ENCODE results near the gene LINGO1.

The LINGO1 gene

GRCh38 chr15:77669896-77670295, 37.2 kb upstream of the LINGO1 start:
- H3K4me3 ChIP-seq (ENCODE audit: insufficient read depth, low read depth, low read length): no peak overlapping the region
- no peaks in the 10 kb centered on the region for H3K9me3 ChIP-seq (ENCODE audit: control insufficient read depth, low read length)
- no peaks in the 10 kb centered on the region for H3K36me3 ChIP-seq (ENCODE audit: control insufficient read depth, insufficient read depth, low read length)
- 91 to 96% methylated on average over 4 of the region's 4 CpGs for WGBS, 2 experiments
- peaks cover 9% of the 10 kb centered on the region for H3K4me1 ChIP-seq (ENCODE audit: control insufficient read depth, insufficient read depth, low read length)
- H3K27me3 ChIP-seq (ENCODE audit: control insufficient read depth, insufficient read depth, low read length, poor library complexity, severe bottlenecking): no peaks in the 10 kb centered on the region
- no peak overlapping the region for H3K27ac ChIP-seq (ENCODE audit: insufficient read depth, low read depth, low read length, poor library complexity, severe bottlenecking)

- no peaks in the 10 kb centered on the region for H3K9me3 ChIP-seq (ENCODE audit: control insufficient read depth, low read length)
- H3K4me1 ChIP-seq (ENCODE audit: control insufficient read depth, insufficient read depth, low read length): peaks cover 19% of the 10 kb centered on the region
- no peaks in the 10 kb centered on the region for H3K36me3 ChIP-seq (ENCODE audit: control insufficient read depth, insufficient read depth, low read length)
- no peak overlapping the region for H3K27ac ChIP-seq (ENCODE audit: insufficient read depth, low read depth, low read length, poor library complexity, severe bottlenecking)
- WGBS, 2 experiments: 86% methylated on average over 11 of the region's 11 CpGs
- H3K27me3 ChIP-seq (ENCODE audit: control insufficient read depth, insufficient read depth, low read length, poor library complexity, severe bottlenecking): no peaks in the 10 kb centered on the region
- no peak overlapping the region for H3K4me3 ChIP-seq (ENCODE audit: insufficient read depth, low read depth, low read length)
Observed at GRCh38 chr15:77667338-77668234, 34.9 kb upstream of the LINGO1 start.

- Histone ChIP-seq H3K27ac (ENCODE audit: insufficient read depth, low read depth, low read length, poor library complexity, severe bottlenecking) (no peak overlapping the region), H3K4me1 (ENCODE audit: control insufficient read depth, insufficient read depth, low read length) (peaks cover 19% of the 10 kb centered on the region), H3K4me3 (ENCODE audit: insufficient read depth, low read depth, low read length) (no peak overlapping the region), H3K9me3 (ENCODE audit: control insufficient read depth, low read length) (no peaks in the 10 kb centered on the region), H3K36me3 (ENCODE audit: control insufficient read depth, insufficient read depth, low read length) (no peaks in the 10 kb centered on the region), H3K27me3 (ENCODE audit: control insufficient read depth, insufficient read depth, low read length, poor library complexity, severe bottlenecking) (no peaks in the 10 kb centered on the region)
- 81 to 82% methylated on average over 5 of the region's 5 CpGs for WGBS, 2 experiments
Observed at GRCh38 chr15:77666296-77666660, 33.6 kb upstream of the LINGO1 start.

- no peaks in the 10 kb centered on the region for H3K9me3 ChIP-seq (ENCODE audit: control insufficient read depth, low read length)
- H3K27me3 ChIP-seq (ENCODE audit: control insufficient read depth, insufficient read depth, low read length, poor library complexity, severe bottlenecking): no peaks in the 10 kb centered on the region
- no peaks in the 10 kb centered on the region for H3K36me3 ChIP-seq (ENCODE audit: control insufficient read depth, insufficient read depth, low read length)
- H3K4me3 ChIP-seq (ENCODE audit: insufficient read depth, low read depth, low read length): no peak overlapping the region
- peaks cover 19% of the 10 kb centered on the region for H3K4me1 ChIP-seq (ENCODE audit: control insufficient read depth, insufficient read depth, low read length)
- 91 to 92% methylated on average over 12 of the region's 12 CpGs for WGBS, 2 experiments
- H3K27ac ChIP-seq (ENCODE audit: insufficient read depth, low read depth, low read length, poor library complexity, severe bottlenecking): no peak overlapping the region
Observed at GRCh38 chr15:77665530-77666295, 33.0 kb upstream of the LINGO1 start.

GRCh38 chr15:77664428-77664827, 31.7 kb upstream of the LINGO1 start:
- H3K4me3 ChIP-seq (ENCODE audit: insufficient read depth, low read depth, low read length): no peak overlapping the region
- H3K9me3 ChIP-seq (ENCODE audit: control insufficient read depth, low read length): no peaks in the 10 kb centered on the region
- H3K27me3 ChIP-seq (ENCODE audit: control insufficient read depth, insufficient read depth, low read length, poor library complexity, severe bottlenecking): no peaks in the 10 kb centered on the region
- WGBS, 2 experiments: 88 to 89% methylated on average over 5 of the region's 5 CpGs
- no peaks in the 10 kb centered on the region for H3K36me3 ChIP-seq (ENCODE audit: control insufficient read depth, insufficient read depth, low read length)
- H3K4me1 ChIP-seq (ENCODE audit: control insufficient read depth, insufficient read depth, low read length): peaks cover 19% of the 10 kb centered on the region
- no peak overlapping the region for H3K27ac ChIP-seq (ENCODE audit: insufficient read depth, low read depth, low read length, poor library complexity, severe bottlenecking)

DNA sequence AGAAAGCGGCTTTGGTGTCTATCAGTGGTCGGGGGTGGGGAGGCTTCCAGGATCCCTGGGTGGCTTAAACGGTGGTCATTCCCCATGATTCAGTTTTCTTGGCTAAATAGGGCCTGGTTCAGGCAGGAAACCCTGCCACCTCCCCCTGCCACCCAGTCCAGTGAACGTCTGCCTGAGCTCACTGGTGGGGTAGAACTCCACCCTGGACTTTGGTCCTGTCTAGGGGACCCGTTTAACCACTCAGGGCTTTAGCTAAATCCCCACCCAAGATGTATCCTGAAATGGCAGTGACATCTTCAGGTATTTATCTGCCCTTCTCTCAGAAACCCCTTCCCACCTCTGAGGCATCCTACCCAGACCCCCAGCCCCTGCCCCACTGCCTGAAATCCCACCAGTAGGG, 30.5 kb upstream of the LINGO1 start:
- H3K36me3 ChIP-seq (ENCODE audit: control insufficient read depth, insufficient read depth, low read length): no peaks in the 10 kb centered on the region
- no peaks in the 10 kb centered on the region for H3K9me3 ChIP-seq (ENCODE audit: control insufficient read depth, low read length)
- peaks cover 19% of the 10 kb centered on the region for H3K4me1 ChIP-seq (ENCODE audit: control insufficient read depth, insufficient read depth, low read length)
- WGBS, 2 experiments: 75 to 82% methylated on average over 5 of the region's 5 CpGs
- H3K27ac ChIP-seq (ENCODE audit: insufficient read depth, low read depth, low read length, poor library complexity, severe bottlenecking): no peak overlapping the region
- no peak overlapping the region for H3K4me3 ChIP-seq (ENCODE audit: insufficient read depth, low read depth, low read length)
- H3K27me3 ChIP-seq (ENCODE audit: control insufficient read depth, insufficient read depth, low read length, poor library complexity, severe bottlenecking): no peaks in the 10 kb centered on the region

DNA sequence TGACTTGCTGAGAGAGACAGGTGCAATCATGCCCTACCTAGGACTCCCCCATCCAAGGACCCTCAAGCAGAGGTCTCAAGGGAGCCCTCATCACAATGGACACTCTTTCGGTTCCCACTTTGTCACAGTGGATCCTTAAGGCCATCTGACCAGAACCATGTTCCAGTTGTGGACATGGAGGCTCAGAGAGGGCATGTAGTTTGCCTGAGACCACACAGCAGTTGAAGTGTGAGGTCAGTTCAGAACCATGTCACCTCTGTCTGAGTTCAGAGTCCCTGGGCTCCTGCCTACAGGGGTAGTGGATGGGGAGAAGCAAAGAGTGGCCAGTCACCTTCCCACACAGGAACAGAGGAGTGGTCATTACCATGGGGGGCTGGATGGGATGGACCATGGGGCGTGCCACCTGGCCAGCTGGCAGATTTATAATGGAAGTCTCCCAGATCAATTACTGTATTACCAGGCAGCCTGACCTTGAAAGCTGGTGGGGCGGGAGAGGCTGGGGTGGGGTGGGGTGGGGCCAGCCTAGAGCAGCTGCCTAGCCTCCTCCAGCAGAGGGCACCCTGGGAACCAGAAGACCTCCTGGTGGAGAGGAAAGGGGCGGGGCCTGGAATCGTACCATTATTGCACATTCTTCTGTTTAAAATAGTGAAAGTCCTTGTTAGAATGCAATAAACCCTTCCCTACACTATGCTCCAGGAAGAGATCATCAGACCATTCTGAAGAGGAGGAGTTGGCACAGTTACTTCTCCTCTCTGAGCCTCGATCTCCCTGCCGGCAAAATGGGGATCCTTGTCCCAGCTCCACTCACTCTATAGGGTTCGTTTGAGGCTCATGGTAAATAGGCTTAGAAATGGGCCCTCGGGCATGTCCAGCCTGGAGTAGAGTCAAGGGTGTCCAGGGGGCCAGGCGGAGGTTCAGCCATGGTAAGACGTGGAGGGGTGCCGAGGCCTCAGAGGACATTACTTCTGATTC, 26.9 kb upstream of the LINGO1 start:
- 75 to 85% methylated on average over 10 to 12 of the region's 12 CpGs for WGBS, 2 experiments
- peaks cover 11% of the 10 kb centered on the region for H3K4me1 ChIP-seq (ENCODE audit: control insufficient read depth, insufficient read depth, low read length)
- H3K27me3 ChIP-seq (ENCODE audit: control insufficient read depth, insufficient read depth, low read length, poor library complexity, severe bottlenecking): no peaks in the 10 kb centered on the region
- H3K9me3 ChIP-seq (ENCODE audit: control insufficient read depth, low read length): no peaks in the 10 kb centered on the region
- no peak overlapping the region for H3K4me3 ChIP-seq (ENCODE audit: insufficient read depth, low read depth, low read length)
- no peak overlapping the region for H3K27ac ChIP-seq (ENCODE audit: insufficient read depth, low read depth, low read length, poor library complexity, severe bottlenecking)
- H3K36me3 ChIP-seq (ENCODE audit: control insufficient read depth, insufficient read depth, low read length): no peaks in the 10 kb centered on the region

- 90% methylated on average over 6 of the region's 6 CpGs for WGBS, 2 experiments
- no peak overlapping the region for H3K4me3 ChIP-seq (ENCODE audit: insufficient read depth, low read depth, low read length)
- H3K4me1 ChIP-seq (ENCODE audit: control insufficient read depth, insufficient read depth, low read length): peaks cover 1% of the 10 kb centered on the region
- H3K9me3 ChIP-seq (ENCODE audit: control insufficient read depth, low read length): no peaks in the 10 kb centered on the region
- no peaks in the 10 kb centered on the region for H3K36me3 ChIP-seq (ENCODE audit: control insufficient read depth, insufficient read depth, low read length)
- H3K27me3 ChIP-seq (ENCODE audit: control insufficient read depth, insufficient read depth, low read length, poor library complexity, severe bottlenecking): no peaks in the 10 kb centered on the region
- H3K27ac ChIP-seq (ENCODE audit: insufficient read depth, low read depth, low read length, poor library complexity, severe bottlenecking): no peak overlapping the region
Observed at GRCh38 chr15:77658304-77658703, 25.6 kb upstream of the LINGO1 start.

DNA sequence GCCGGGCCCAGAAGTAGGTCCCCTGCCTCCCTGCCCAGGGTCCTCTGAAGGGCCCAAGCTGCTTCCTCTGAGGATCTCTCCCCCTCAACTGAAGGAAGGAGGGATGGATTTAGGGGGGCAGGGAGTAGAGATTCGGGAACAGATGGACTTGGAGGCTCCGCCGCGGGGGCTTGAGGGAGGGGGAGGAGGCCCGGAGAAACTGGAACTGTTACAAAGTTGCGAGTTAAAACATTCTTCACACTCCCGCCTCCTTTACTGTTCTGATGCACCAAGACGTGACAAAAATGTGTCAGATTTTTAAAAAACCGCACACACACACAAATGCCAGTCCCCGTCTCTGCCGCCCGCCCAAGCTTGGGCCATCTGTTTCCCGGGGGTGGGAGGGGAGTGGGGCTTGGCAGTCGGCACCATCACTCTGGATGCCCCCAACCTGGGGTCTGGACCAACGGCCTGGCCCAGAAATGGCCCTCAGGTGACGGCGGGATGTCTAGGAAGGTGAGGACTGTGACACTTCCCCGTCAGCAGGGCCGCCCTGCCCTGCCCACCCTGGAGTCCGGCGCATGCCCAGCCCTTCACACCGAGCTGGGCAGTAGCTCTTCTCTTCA, 25.0 kb upstream of the LINGO1 start:
- H3K27me3 ChIP-seq (ENCODE audit: control insufficient read depth, insufficient read depth, low read length, poor library complexity, severe bottlenecking): no peaks in the 10 kb centered on the region
- 93% methylated on average over 23 of the region's 23 CpGs for WGBS, 2 experiments
- no peaks in the 10 kb centered on the region for H3K9me3 ChIP-seq (ENCODE audit: control insufficient read depth, low read length)
- no peak overlapping the region for H3K27ac ChIP-seq (ENCODE audit: insufficient read depth, low read depth, low read length, poor library complexity, severe bottlenecking)
- H3K4me1 ChIP-seq (ENCODE audit: control insufficient read depth, insufficient read depth, low read length): no peaks in the 10 kb centered on the region
- H3K4me3 ChIP-seq (ENCODE audit: insufficient read depth, low read depth, low read length): no peak overlapping the region
- H3K36me3 ChIP-seq (ENCODE audit: control insufficient read depth, insufficient read depth, low read length): no peaks in the 10 kb centered on the region

Measured in ectodermal cell (in vitro differentiated cells).